SK-N-SH (cell line): ENCODE data around the gene KCNIP4.

ENCODE experiments used
- EP300 ChIP-seq, 2 experiments: IDR thresholded peaks; 2 replicates each; pipeline versions ENCODE4 v1.4.0 to v1.6.1; 2012; ENCODE audit warnings: borderline replicate concordance in 1 of 2, low read depth in 1 of 2, low read length in 1 of 2
- POLR2AphosphoS5 ChIP-seq: IDR thresholded peaks from 2 replicates; pipeline ENCODE4 v1.6.1; 2012; ENCODE audit warnings: low read depth, low read length
- TF ChIP-seq, protein P1 (sequence below): fragments of 150-350 bp; IDR thresholded peaks from 2 replicates; pipeline ENCODE4 v1.6.1; 2017; ENCODE audit warnings: antibody characterized with exemption, low read length, low read depth, borderline replicate concordance

DNA sequence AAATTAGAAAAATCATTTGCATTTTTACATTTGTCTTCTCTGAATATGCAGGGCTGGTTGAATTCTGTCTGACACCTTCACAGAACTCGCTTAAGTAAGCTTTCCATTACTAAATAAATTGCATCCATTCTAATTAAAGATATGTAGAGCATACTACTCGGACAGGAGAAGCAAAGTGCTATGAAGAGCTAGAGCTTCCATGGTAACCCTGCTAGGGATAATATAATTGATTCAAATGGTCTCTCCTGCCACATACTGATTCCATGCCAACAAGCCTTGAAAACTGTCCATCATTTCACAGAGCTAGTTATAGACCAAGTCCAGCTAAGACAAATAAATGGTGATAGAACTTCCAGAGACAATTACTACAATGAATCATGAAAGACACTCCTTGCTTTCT, 571.5 kb downstream of the KCNIP4 start:
- TF ChIP-seq EP300 (IDR thresholded peaks at IDR 0.05; ENCODE audit: borderline replicate concordance in 1 of 2, low read depth in 1 of 2, low read length in 1 of 2) (no peak), POLR2AphosphoS5 (no peak)
- TF ChIP-seq, protein P1, sequence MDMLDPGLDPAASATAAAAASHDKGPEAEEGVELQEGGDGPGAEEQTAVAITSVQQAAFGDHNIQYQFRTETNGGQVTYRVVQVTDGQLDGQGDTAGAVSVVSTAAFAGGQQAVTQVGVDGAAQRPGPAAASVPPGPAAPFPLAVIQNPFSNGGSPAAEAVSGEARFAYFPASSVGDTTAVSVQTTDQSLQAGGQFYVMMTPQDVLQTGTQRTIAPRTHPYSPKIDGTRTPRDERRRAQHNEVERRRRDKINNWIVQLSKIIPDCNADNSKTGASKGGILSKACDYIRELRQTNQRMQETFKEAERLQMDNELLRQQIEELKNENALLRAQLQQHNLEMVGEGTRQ: no peak
